ENCODE data around the gene OTUD5.
"Not testable (repeated sequence)": the region's sequence is repeated elsewhere in the genome, so short reads cannot be mapped to it uniquely, and the experiment has no call there.

Gene OTUD5

GRCh38 chrX:48989483-48989882, 32.1 kb upstream of the OTUD5 start:
- H3K9me3 ChIP-seq (replicated peaks; ENCODE audit: low read length), result no peaks in the 10 kb centered on the region
- H3K36me3 ChIP-seq (ENCODE audit: insufficient read depth, low read length), result peaks cover 5% of the 10 kb centered on the region

GRCh38 chrX:48983896-48984295, 26.5 kb upstream of the OTUD5 start:
- no peak overlapping the region for H3K4me2 ChIP-seq (ENCODE audit: low read length)
- no peaks in the 10 kb centered on the region for H3K27me3 ChIP-seq (ENCODE audit: control insufficient read depth, insufficient read depth, low read length)
- H3K4me3 ChIP-seq (ENCODE audit: low read length), result no peak overlapping the region
- no peak overlapping the region for H3K9ac ChIP-seq (ENCODE audit: low read depth, low read length)
- H3K4me1 ChIP-seq (ENCODE audit: control insufficient read depth, insufficient read depth, low read length), result no peaks in the 10 kb centered on the region
- H3K9me3 ChIP-seq (replicated peaks; ENCODE audit: low read length), result no peaks in the 10 kb centered on the region
- peaks cover 14% of the 10 kb centered on the region for H3K36me3 ChIP-seq (ENCODE audit: insufficient read depth, low read length)

More at GRCh38 chrX:48989483-48989882, 32.1 kb upstream of the OTUD5 start:
- Histone ChIP-seq H3K4me1 (ENCODE audit: control insufficient read depth, insufficient read depth, low read length) (no peaks in the 10 kb centered on the region), H3K27me3 (ENCODE audit: control insufficient read depth, insufficient read depth, low read length) (no peaks in the 10 kb centered on the region), H3K9ac (ENCODE audit: low read depth, low read length) (no peak overlapping the region), H3K4me2 (ENCODE audit: low read length) (no peak overlapping the region), H3K4me3 (ENCODE audit: low read length) (no peak overlapping the region)

- Histone ChIP-seq H3K36me3 (ENCODE audit: insufficient read depth, low read length) (peaks cover 18% of the 10 kb centered on the region), H3K4me3 (ENCODE audit: low read length) (no peak overlapping the region), H3K4me1 (ENCODE audit: control insufficient read depth, insufficient read depth, low read length) (no peaks in the 10 kb centered on the region), H3K9ac (ENCODE audit: low read depth, low read length) (no peak overlapping the region), H3K27me3 (ENCODE audit: control insufficient read depth, insufficient read depth, low read length) (no peaks in the 10 kb centered on the region), H3K4me2 (ENCODE audit: low read length) (no peak overlapping the region), H3K9me3 (replicated peaks; ENCODE audit: low read length) (no peaks in the 10 kb centered on the region)
Measured at GRCh38 chrX:48983081-48983480, 25.7 kb upstream of the OTUD5 start.

- Histone ChIP-seq H3K9me3 (replicated peaks; ENCODE audit: low read length) (no peaks in the 10 kb centered on the region), H3K4me1 (ENCODE audit: control insufficient read depth, insufficient read depth, low read length) (no peaks in the 10 kb centered on the region), H3K36me3 (ENCODE audit: insufficient read depth, low read length) (peaks cover 21% of the 10 kb centered on the region), H3K27me3 (ENCODE audit: control insufficient read depth, insufficient read depth, low read length) (no peaks in the 10 kb centered on the region), H3K9ac (ENCODE audit: low read depth, low read length) (no peak overlapping the region), H3K4me2 (ENCODE audit: low read length) (no peak overlapping the region), H3K4me3 (ENCODE audit: low read length) (no peak overlapping the region)
Measured at GRCh38 chrX:48981178-48981577, 23.8 kb upstream of the OTUD5 start.

GRCh38 chrX:48980341-48980740, 22.9 kb upstream of the OTUD5 start:
- not testable (repeated sequence) for H3K9ac ChIP-seq (ENCODE audit: low read depth, low read length); H3K4me3 ChIP-seq (ENCODE audit: low read length); H3K4me1 ChIP-seq (ENCODE audit: control insufficient read depth, insufficient read depth, low read length); H3K9me3 ChIP-seq (replicated peaks; ENCODE audit: low read length); H3K4me2 ChIP-seq (ENCODE audit: low read length); H3K27me3 ChIP-seq (ENCODE audit: control insufficient read depth, insufficient read depth, low read length)
- H3K36me3 ChIP-seq (ENCODE audit: insufficient read depth, low read length), result peaks cover 25% of the 10 kb centered on the region

GRCh38 chrX:48978226-48978625, 20.8 kb upstream of the OTUD5 start:
- no peaks in the 10 kb centered on the region for H3K9me3 ChIP-seq (replicated peaks; ENCODE audit: low read length)
- H3K9ac ChIP-seq (ENCODE audit: low read depth, low read length), result no peak overlapping the region
- no peak overlapping the region for H3K4me2 ChIP-seq (ENCODE audit: low read length)
- no peaks in the 10 kb centered on the region for H3K27me3 ChIP-seq (ENCODE audit: control insufficient read depth, insufficient read depth, low read length)
- no peaks in the 10 kb centered on the region for H3K4me1 ChIP-seq (ENCODE audit: control insufficient read depth, insufficient read depth, low read length)
- peaks cover 19% of the 10 kb centered on the region for H3K36me3 ChIP-seq (ENCODE audit: insufficient read depth, low read length)
- no peak overlapping the region for H3K4me3 ChIP-seq (ENCODE audit: low read length)

GRCh38 chrX:48976086-48976485, 18.7 kb upstream of the OTUD5 start:
- no peaks in the 10 kb centered on the region for H3K27me3 ChIP-seq (ENCODE audit: control insufficient read depth, insufficient read depth, low read length)
- peaks cover 14% of the 10 kb centered on the region for H3K4me1 ChIP-seq (ENCODE audit: control insufficient read depth, insufficient read depth, low read length)
- H3K9me3 ChIP-seq (replicated peaks; ENCODE audit: low read length), result no peaks in the 10 kb centered on the region
- H3K36me3 ChIP-seq (ENCODE audit: insufficient read depth, low read length), result peaks cover 13% of the 10 kb centered on the region
- H3K4me2 ChIP-seq (ENCODE audit: low read length), result no peak overlapping the region
- H3K4me3 ChIP-seq (ENCODE audit: low read length), result no peak overlapping the region
- no peak overlapping the region for H3K9ac ChIP-seq (ENCODE audit: low read depth, low read length)

GRCh38 chrX:48975541-48975940, 18.1 kb upstream of the OTUD5 start:
- no peak overlapping the region for H3K4me2 ChIP-seq (ENCODE audit: low read length)
- H3K9me3 ChIP-seq (replicated peaks; ENCODE audit: low read length), result no peaks in the 10 kb centered on the region
- peaks cover 14% of the 10 kb centered on the region for H3K4me1 ChIP-seq (ENCODE audit: control insufficient read depth, insufficient read depth, low read length)

GRCh38 chrX:48975041-48975440, 17.6 kb upstream of the OTUD5 start:
- Histone ChIP-seq H3K4me2 (ENCODE audit: low read length) (no peak overlapping the region), H3K36me3 (ENCODE audit: insufficient read depth, low read length) (peaks cover 13% of the 10 kb centered on the region), H3K27me3 (ENCODE audit: control insufficient read depth, insufficient read depth, low read length) (no peaks in the 10 kb centered on the region), H3K9ac (ENCODE audit: low read depth, low read length) (no peak overlapping the region), H3K9me3 (replicated peaks; ENCODE audit: low read length) (no peaks in the 10 kb centered on the region), H3K4me1 (ENCODE audit: control insufficient read depth, insufficient read depth, low read length) (peaks cover 14% of the 10 kb centered on the region), H3K4me3 (ENCODE audit: low read length) (no peak overlapping the region)

More at GRCh38 chrX:48975541-48975940, 18.1 kb upstream of the OTUD5 start:
- peaks cover 13% of the 10 kb centered on the region for H3K36me3 ChIP-seq (ENCODE audit: insufficient read depth, low read length)
- no peak overlapping the region for H3K9ac ChIP-seq (ENCODE audit: low read depth, low read length)
- no peaks in the 10 kb centered on the region for H3K27me3 ChIP-seq (ENCODE audit: control insufficient read depth, insufficient read depth, low read length)
- H3K4me3 ChIP-seq (ENCODE audit: low read length), result no peak overlapping the region

- Histone ChIP-seq H3K9me3 (replicated peaks; ENCODE audit: low read length) (no peaks in the 10 kb centered on the region), H3K9ac (ENCODE audit: low read depth, low read length) (no peak overlapping the region), H3K27me3 (ENCODE audit: control insufficient read depth, insufficient read depth, low read length) (no peaks in the 10 kb centered on the region), H3K4me2 (ENCODE audit: low read length) (no peak overlapping the region), H3K4me3 (ENCODE audit: low read length) (no peak overlapping the region), H3K36me3 (ENCODE audit: insufficient read depth, low read length) (peaks cover 13% of the 10 kb centered on the region), H3K4me1 (ENCODE audit: control insufficient read depth, insufficient read depth, low read length) (peaks cover 14% of the 10 kb centered on the region)
Measured at GRCh38 chrX:48974574-48974973, 17.2 kb upstream of the OTUD5 start.

GRCh38 chrX:48974033-48974432, 16.6 kb upstream of the OTUD5 start:
- Histone ChIP-seq H3K4me3 (ENCODE audit: low read length) (no peak overlapping the region), H3K4me1 (ENCODE audit: control insufficient read depth, insufficient read depth, low read length) (peaks cover 14% of the 10 kb centered on the region), H3K36me3 (ENCODE audit: insufficient read depth, low read length) (peaks cover 13% of the 10 kb centered on the region)

GRCh38 chrX:48972220-48973164, 15.1 kb upstream of the OTUD5 start:
- Histone ChIP-seq H3K4me3 (ENCODE audit: low read length) (peak overlapping the region; percentile 43), H3K9me3 (replicated peaks; ENCODE audit: low read length) (no peaks in the 10 kb centered on the region), H3K36me3 (ENCODE audit: insufficient read depth, low read length) (peaks cover 6% of the 10 kb centered on the region), H3K4me2 (ENCODE audit: low read length) (peak overlapping the region; percentile 71), H3K27me3 (ENCODE audit: control insufficient read depth, insufficient read depth, low read length) (no peaks in the 10 kb centered on the region), H3K9ac (ENCODE audit: low read depth, low read length) (no peak overlapping the region), H3K4me1 (ENCODE audit: control insufficient read depth, insufficient read depth, low read length) (peaks cover 18% of the 10 kb centered on the region)

More at GRCh38 chrX:48974033-48974432, 16.6 kb upstream of the OTUD5 start:
- no peak overlapping the region for H3K9ac ChIP-seq (ENCODE audit: low read depth, low read length)
- no peaks in the 10 kb centered on the region for H3K27me3 ChIP-seq (ENCODE audit: control insufficient read depth, insufficient read depth, low read length)
- no peak overlapping the region for H3K4me2 ChIP-seq (ENCODE audit: low read length)
- H3K9me3 ChIP-seq (replicated peaks; ENCODE audit: low read length), result no peaks in the 10 kb centered on the region

Data from skeletal muscle satellite cell (primary cell).